Hindlimb muscle (tissue), 1 donor: ENCODE results near the gene TMEM31. TPM values are rescaled to one million over a fixed set of nuclear protein-coding genes. Genes with fewer than 3 reads are reported as not detected.

Source experiments
- DNase-seq: peaks from one replicate; pipeline ENCODE4 v3.0.0-alpha.2; 2013
- polyA plus RNA-seq: library from polyadenylated mRNA; unstranded; fragments of 120-200 nt; gene quantifications from one replicate; pipeline ENCODE4 v1.2.1, GENCODE V29; 2013; ENCODE audit not compliant: insufficient read length

Gene TMEM31
- 1.1 TPM for polyA plus RNA-seq

GRCh38 chrX:103710609-103711008 is at the start of gene TMEM31:
Gene TMEM31 (plus strand): TSS chrX:103710909. CDS start chrX:103712259, 1,350 bp downstream.
- DNase-seq: no peak

GRCh38 chrX:103663981-103664762 is 46.5 kb upstream of the TMEM31 start:
- no peak for DNase-seq

GRCh38 chrX:103666202-103667107 is 44.3 kb upstream of the TMEM31 start:
- DNase-seq: no peak

GRCh38 chrX:103669745-103670144 is 41.0 kb upstream of the TMEM31 start:
- DNase-seq: no peak

GRCh38 chrX:103674531-103675454 is 35.9 kb upstream of the TMEM31 start:
- DNase-seq: no peak

- no peak for DNase-seq
These were observed 32.3 kb upstream of the TMEM31 start for GRCh38 chrX:103678199-103678993.

GRCh38 chrX:103681443-103681842 is 29.3 kb upstream of the TMEM31 start:
- no peak for DNase-seq

GRCh38 chrX:103685396-103685795 is 25.3 kb upstream of the TMEM31 start:
- DNase-seq: no peak

GRCh38 chrX:103686199-103687072 is 24.3 kb upstream of the TMEM31 start, which contains the start of gene MORF4L2:
Gene MORF4L2 (minus strand): TSS chrX:103686699. CDS start chrX:103677027, 9,672 bp downstream.
- peak; percentile 93 for DNase-seq

- peak; percentile 87 for DNase-seq
These were observed 23.5 kb upstream of the TMEM31 start for GRCh38 chrX:103687073-103687695.

- peak; percentile 83 for DNase-seq
These were observed 23.0 kb upstream of the TMEM31 start for GRCh38 chrX:103687696-103688201.

GRCh38 chrX:103688946-103689345 is 21.8 kb upstream of the TMEM31 start:
- DNase-seq: peak; percentile 15

GRCh38 chrX:103691059-103691458 is 19.6 kb upstream of the TMEM31 start:
- no peak for DNase-seq

- no peak for DNase-seq
These were observed 13.0 kb upstream of the TMEM31 start for GRCh38 chrX:103697687-103698086.

GRCh38 chrX:103699243-103699642 is 11.5 kb upstream of the TMEM31 start:
- DNase-seq: no peak

- no peak for DNase-seq
These were observed 5.8 kb upstream of the TMEM31 start for GRCh38 chrX:103704863-103705262.

GRCh38 chrX:103716962-103717361 is 6.3 kb downstream of the TMEM31 start:
- no peak for DNase-seq

- DNase-seq: no peak
These were observed 7.4 kb downstream of the TMEM31 start for GRCh38 chrX:103718120-103718519.

GRCh38 chrX:103722505-103722904 is 11.8 kb downstream of the TMEM31 start:
- DNase-seq: no peak

- DNase-seq: no peak
These were observed 15.8 kb downstream of the TMEM31 start for GRCh38 chrX:103726477-103726876.
